Measurements from ENCODE around the gene C10orf62. TPM values are rescaled to one million over a fixed set of nuclear protein-coding genes. Genes with fewer than 3 reads are reported as not detected.
A peak's percentile ranks its signal among the peaks of the same experiment; 100 is the strongest.

C10orf62 gene
- total RNA-seq, 4 donors from 2014 or later = not detected

- Histone ChIP-seq H3K36me3 (no peaks in the 10 kb centered on the region), H3K4me1 (peaks cover 6 to 22% (median 14%) of the 10 kb centered on the region in 4 donors), H3K9me3 (no peaks in the 10 kb centered on the region), H3K27me3 (no peaks in the 10 kb centered on the region), H3K27ac (peak overlapping the region; percentile 79 to 88 (median 82)), H3K4me3 (no peak overlapping the region)
- 27 to 57% methylated on average over 3 to 10 of the region's 10 CpGs for WGBS, 2 donors (ENCODE audit: low coverage in 1 of 2)
- TF ChIP-seq POLR2A (IDR thresholded peaks at IDR 0.05) (no peak), EP300 (IDR thresholded peaks at IDR 0.05; ENCODE audit: low read depth) (no peak), POLR2AphosphoS5 (IDR thresholded peaks at IDR 0.05) (peak; percentile 48 to 62 (median 57)), CTCF (IDR thresholded peaks at IDR 0.05) (no peak)
- in situ Hi-C loops (cut with MboI; ENCODE audit: low pct_ligation_motif_present in 1 of 4, low pct_unique_long_range_greater_than_20kb in 1 of 4, low sequenced_read_pairs in 3 of 4) (no loop called here), intact Hi-C loops (cut with DNase I; ENCODE audit: low total_unique reads) (no loop called here)
- DNase-seq = peak; percentile 54
Measured at GRCh38 chr10:97543025-97543546, 46.4 kb upstream of the C10orf62 start.

- in situ Hi-C loops (cut with MboI; ENCODE audit: low pct_ligation_motif_present in 1 of 4, low pct_unique_long_range_greater_than_20kb in 1 of 4, low sequenced_read_pairs in 3 of 4) = no loop called here
- WGBS, 2 donors (ENCODE audit: low coverage in 1 of 2) = 84 to 85% methylated on average over 7 to 18 of the region's 18 CpGs
- intact Hi-C loops (cut with DNase I; ENCODE audit: low total_unique reads) = no loop called here
Measured at GRCh38 chr10:97546456-97547270, 42.9 kb upstream of the C10orf62 start.

GRCh38 chr10:97547271-97547600 is 42.3 kb upstream of the C10orf62 start:
- no peak for DNase-seq
- no peaks in the 10 kb centered on the region for H3K9me3 ChIP-seq
- peaks cover 6 to 15% (median 11%) of the 10 kb centered on the region in 4 donors for H3K4me1 ChIP-seq
- no peak overlapping the region for H3K27ac ChIP-seq
- no peaks in the 10 kb centered on the region for H3K36me3 ChIP-seq
- no peaks in the 10 kb centered on the region for H3K27me3 ChIP-seq
- TF ChIP-seq POLR2AphosphoS5 (IDR thresholded peaks at IDR 0.05) = no peak
- no peak for TF ChIP-seq EP300 (IDR thresholded peaks at IDR 0.05; ENCODE audit: low read depth)
- TF ChIP-seq POLR2A (IDR thresholded peaks at IDR 0.05) = no peak
- TF ChIP-seq CTCF (IDR thresholded peaks at IDR 0.05) = no peak
- 66 to 75% methylated on average over 4 of the region's 4 CpGs for whole genome bisulfite sequencing, 2 donors (ENCODE audit: low coverage in 1 of 2)
- no peak overlapping the region for H3K4me3 ChIP-seq
- in situ Hi-C loops (cut with MboI; ENCODE audit: low pct_ligation_motif_present in 1 of 4, low pct_unique_long_range_greater_than_20kb in 1 of 4, low sequenced_read_pairs in 3 of 4) = no loop called here
- intact Hi-C loops (cut with DNase I; ENCODE audit: low total_unique reads) = no loop called here

More at GRCh38 chr10:97546456-97547270, 42.9 kb upstream of the C10orf62 start:
- no peaks in the 10 kb centered on the region for H3K36me3 ChIP-seq
- H3K27me3 ChIP-seq = no peaks in the 10 kb centered on the region
- TF ChIP-seq POLR2A (IDR thresholded peaks at IDR 0.05) (no peak), EP300 (IDR thresholded peaks at IDR 0.05; ENCODE audit: low read depth) (no peak), CTCF (IDR thresholded peaks at IDR 0.05) (no peak), POLR2AphosphoS5 (IDR thresholded peaks at IDR 0.05) (no peak)
- DNase-seq = no peak
- no peak overlapping the region for H3K4me3 ChIP-seq
- H3K27ac ChIP-seq = no peak overlapping the region
- peaks cover 6 to 20% (median 14%) of the 10 kb centered on the region in 4 donors for H3K4me1 ChIP-seq
- no peaks in the 10 kb centered on the region for H3K9me3 ChIP-seq

GRCh38 chr10:97547962-97548361 is 41.6 kb upstream of the C10orf62 start:
- TF ChIP-seq POLR2AphosphoS5 (IDR thresholded peaks at IDR 0.05) (no peak), EP300 (IDR thresholded peaks at IDR 0.05; ENCODE audit: low read depth) (no peak), POLR2A (IDR thresholded peaks at IDR 0.05) (no peak), CTCF (IDR thresholded peaks at IDR 0.05) (no peak)
- 64% methylated on average over 4 of the region's 4 CpGs; no CpG with 5 or more reads in 1 of the 2 donors for WGBS, 2 donors (ENCODE audit: low coverage in 1 of 2)
- Histone ChIP-seq H3K4me3 (no peak overlapping the region), H3K4me1 (peaks cover under 1 to 8% (median 5%) of the 10 kb centered on the region in 4 donors), H3K36me3 (no peaks in the 10 kb centered on the region), H3K27ac (no peak overlapping the region), H3K27me3 (no peaks in the 10 kb centered on the region), H3K9me3 (no peaks in the 10 kb centered on the region)
- intact Hi-C loops (cut with DNase I; ENCODE audit: low total_unique reads) (no loop called here), in situ Hi-C loops (cut with MboI; ENCODE audit: low pct_ligation_motif_present in 1 of 4, low pct_unique_long_range_greater_than_20kb in 1 of 4, low sequenced_read_pairs in 3 of 4) (no loop called here)
- no peak for DNase-seq

All from transverse colon (tissue), 4 donors.